GM19328 (cell line): ENCODE results near the gene LYPD1.

ENCODE experiments used
- ATAC-seq: cut with Tn5 transposase; IDR thresholded peaks from one replicate; pipeline ENCODE4 v1.9.1; 2021; ENCODE audit warnings: mild to moderate bottlenecking, moderate library complexity; ENCODE audit not compliant: unreplicated experiment

Gene LYPD1

GRCh38 chr2:132638313-132639040 is 31.5 kb downstream of the LYPD1 start:
- no peak for ATAC-seq

- ATAC-seq, result no peak
These were observed 33.7 kb downstream of the LYPD1 start for GRCh38 chr2:132636346-132636745.

- ATAC-seq, result no peak
These were observed 36.4 kb downstream of the LYPD1 start for GRCh38 chr2:132633635-132634034.

GRCh38 chr2:132632000-132632649 is 37.9 kb downstream of the LYPD1 start:
- no peak for ATAC-seq

GRCh38 chr2:132627536-132627935 is 42.5 kb downstream of the LYPD1 start:
- ATAC-seq, result no peak

GRCh38 chr2:132623096-132623839 is 46.7 kb downstream of the LYPD1 start:
- ATAC-seq, result no peak

GRCh38 chr2:132621131-132621875 is 48.7 kb downstream of the LYPD1 start:
- no peak for ATAC-seq

GRCh38 chr2:132620115-132620514 is 49.9 kb downstream of the LYPD1 start:
- no peak for ATAC-seq

GRCh38 chr2:132618734-132619133 is 51.3 kb downstream of the LYPD1 start:
- no peak for ATAC-seq

GRCh38 chr2:132617989-132618388 is 52.0 kb downstream of the LYPD1 start:
- no peak for ATAC-seq

GRCh38 chr2:132615329-132616085 is 54.5 kb downstream of the LYPD1 start:
- no peak for ATAC-seq

- no peak for ATAC-seq
These were observed 58.3 kb downstream of the LYPD1 start for GRCh38 chr2:132611719-132612118.

GRCh38 chr2:132609101-132609890 is 60.7 kb downstream of the LYPD1 start:
- ATAC-seq, result no peak

- no peak for ATAC-seq
These were observed 61.7 kb downstream of the LYPD1 start for GRCh38 chr2:132608311-132608710.

- ATAC-seq, result no peak
These were observed 62.4 kb downstream of the LYPD1 start for GRCh38 chr2:132607426-132608090.

GRCh38 chr2:132606649-132607048 is 63.4 kb downstream of the LYPD1 start:
- ATAC-seq, result no peak

- ATAC-seq, result no peak
These were observed 64.5 kb downstream of the LYPD1 start for GRCh38 chr2:132605236-132606180.

GRCh38 chr2:132604561-132604960 is 65.4 kb downstream of the LYPD1 start:
- no peak for ATAC-seq
